K562 (cell line): Measurements from ENCODE around the gene TCEA3. TPM values are rescaled to one million over a fixed set of nuclear protein-coding genes. Genes with fewer than 3 reads are reported as not detected.

ENCODE experiments used
- CTCFL ChIP-seq: IDR thresholded peaks from 2 replicates; pipeline ENCODE4 v1.6.1; 2011; ENCODE audit warnings: borderline replicate concordance, low read depth, mild to moderate bottlenecking, moderate library complexity, low read length; ENCODE audit not compliant: insufficient read depth, poor library complexity, severe bottlenecking
- CXXC5 ChIP-seq: fragments of 250-450 bp; sonication (Bioruptor Pico); IDR thresholded peaks from 2 replicates; pipeline ENCODE4 v1.8.0; 2022; ENCODE audit warnings: inconsistent platforms, mild to moderate bottlenecking, moderate library complexity
- FOXA1 ChIP-seq: fragments of 450-650 bp; IDR thresholded peaks from 2 replicates; pipeline ENCODE4 v1.6.1; 2016; ENCODE audit warnings: mild to moderate bottlenecking, borderline replicate concordance
- KLF1 ChIP-seq: fragments of 450-650 bp; IDR thresholded peaks from 2 replicates; pipeline ENCODE4 v1.6.1; 2016; ENCODE audit warnings: missing genetic modification characterization, missing compliant biosample characterization
- TEAD1 ChIP-seq, 2 experiments: fragments of 450-650 bp in 1 of 2; sonication (generic) in 1 of 2; formaldehyde crosslinking; IDR thresholded peaks; 2 replicates each; pipeline versions ENCODE4 v1.4.0 to v1.8.0; 2020 to 2022; ENCODE audit warnings: mild to moderate bottlenecking in 2 of 2, missing genetic modification reagents in 1 of 2
- ZBTB11 ChIP-seq, 3 experiments: fragments of 200-800 bp in 1 of 3; fragments of 250-450 bp in 1 of 3; fragments of 450-650 bp in 1 of 3; sonication (Bioruptor Pico) in 1 of 3; sonication (Bioruptor generic) in 1 of 3; formaldehyde crosslinking in 1 of 3; IDR thresholded peaks; 2 replicates each; pipeline versions ENCODE4 v1.6.1 to v1.8.0; 2016 to 2022; ENCODE audit warnings: mild to moderate bottlenecking in 2 of 3, missing genetic modification characterization in 2 of 3, missing compliant biosample characterization in 1 of 3, moderate library complexity in 1 of 3
- ZNF175 ChIP-seq: fragments of 200-800 bp; sonication (Bioruptor generic); IDR thresholded peaks from 2 replicates; pipeline ENCODE4 v1.6.1; 2016; ENCODE audit warnings: low read depth, mild to moderate bottlenecking, missing genetic modification characterization, missing compliant biosample characterization
- polyA plus RNA-seq, 8 experiments: library from polyadenylated mRNA; depleted of rRNA in 4 of 8; stranded (reverse) in 5 of 8; unstranded in 3 of 8; fragments of >200 nt; fragmentation: Nextera tagmentation in 2 of 8; fragmentation: Illumina TruSeq in 1 of 8; extraction: Ambion mirVana in 2 of 8; extraction: Trizol in 1 of 8; gene quantifications; 2 replicates each; pipeline versions ENCODE4 v1.2.1 to v1.2.3, GENCODE V29; 2011 to 2014; ENCODE audit warnings: inconsistent platforms in 1 of 8, missing spikeins in 1 of 8
- total RNA-seq, 7 experiments: library from RNA; depleted of rRNA in 6 of 7; stranded (reverse); fragments of >200 nt in 6 of 7; fragmentation: Illumina TruSeq in 2 of 7; extraction: Trizol in 2 of 7; gene quantifications; 2 replicates each; pipeline versions ENCODE4 v1.2.1 to v1.2.3, GENCODE V29; 2011 to 2021; ENCODE audit warnings: low replicate concordance in 1 of 7
- TF ChIP-seq, protein P1 (sequence below): fragments of 450-650 bp; IDR thresholded peaks from 2 replicates; pipeline ENCODE4 v1.6.1; 2016; ENCODE audit warnings: mild to moderate bottlenecking, moderate library complexity

The TCEA3 gene
- total and polyA plus RNA-seq, 9 of the 15 experiments (the other 6 are each of a cell fraction or from before 2014, with no cell fraction given), result 0.03 to 0.55 (median 0.36) TPM

DNA sequence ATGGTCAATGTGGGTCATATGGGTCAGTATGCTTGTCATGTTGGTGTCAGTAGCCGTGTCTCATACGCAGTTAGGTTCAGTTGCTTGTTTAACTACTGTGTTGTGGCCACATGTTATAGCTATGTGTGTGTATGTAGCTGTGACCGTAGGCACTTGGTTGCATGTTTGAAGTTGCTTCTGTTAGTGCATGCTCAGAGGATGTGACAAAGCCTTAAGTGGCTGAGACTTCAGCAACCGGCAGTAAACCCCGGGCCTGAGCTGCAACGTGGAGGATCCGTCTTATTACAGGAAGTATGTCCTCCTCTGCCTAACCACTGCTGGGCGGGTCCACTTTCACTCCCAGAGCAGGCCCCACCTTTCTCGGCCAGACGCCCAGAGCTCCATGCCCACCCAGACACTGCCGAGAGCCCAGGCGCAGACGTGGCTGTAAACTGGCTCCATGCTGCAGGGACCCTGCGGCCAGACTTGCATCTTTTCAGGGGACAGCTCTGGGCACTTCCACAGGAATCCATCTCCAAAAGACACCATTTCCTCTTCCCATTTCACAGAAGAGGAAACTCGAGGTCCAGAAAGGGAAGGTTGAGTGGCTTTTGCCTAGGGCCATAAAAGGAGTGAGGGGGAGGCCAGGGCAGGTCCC is 2.2 kb downstream of the TCEA3 start (continued):
- TF ChIP-seq, protein P1, sequence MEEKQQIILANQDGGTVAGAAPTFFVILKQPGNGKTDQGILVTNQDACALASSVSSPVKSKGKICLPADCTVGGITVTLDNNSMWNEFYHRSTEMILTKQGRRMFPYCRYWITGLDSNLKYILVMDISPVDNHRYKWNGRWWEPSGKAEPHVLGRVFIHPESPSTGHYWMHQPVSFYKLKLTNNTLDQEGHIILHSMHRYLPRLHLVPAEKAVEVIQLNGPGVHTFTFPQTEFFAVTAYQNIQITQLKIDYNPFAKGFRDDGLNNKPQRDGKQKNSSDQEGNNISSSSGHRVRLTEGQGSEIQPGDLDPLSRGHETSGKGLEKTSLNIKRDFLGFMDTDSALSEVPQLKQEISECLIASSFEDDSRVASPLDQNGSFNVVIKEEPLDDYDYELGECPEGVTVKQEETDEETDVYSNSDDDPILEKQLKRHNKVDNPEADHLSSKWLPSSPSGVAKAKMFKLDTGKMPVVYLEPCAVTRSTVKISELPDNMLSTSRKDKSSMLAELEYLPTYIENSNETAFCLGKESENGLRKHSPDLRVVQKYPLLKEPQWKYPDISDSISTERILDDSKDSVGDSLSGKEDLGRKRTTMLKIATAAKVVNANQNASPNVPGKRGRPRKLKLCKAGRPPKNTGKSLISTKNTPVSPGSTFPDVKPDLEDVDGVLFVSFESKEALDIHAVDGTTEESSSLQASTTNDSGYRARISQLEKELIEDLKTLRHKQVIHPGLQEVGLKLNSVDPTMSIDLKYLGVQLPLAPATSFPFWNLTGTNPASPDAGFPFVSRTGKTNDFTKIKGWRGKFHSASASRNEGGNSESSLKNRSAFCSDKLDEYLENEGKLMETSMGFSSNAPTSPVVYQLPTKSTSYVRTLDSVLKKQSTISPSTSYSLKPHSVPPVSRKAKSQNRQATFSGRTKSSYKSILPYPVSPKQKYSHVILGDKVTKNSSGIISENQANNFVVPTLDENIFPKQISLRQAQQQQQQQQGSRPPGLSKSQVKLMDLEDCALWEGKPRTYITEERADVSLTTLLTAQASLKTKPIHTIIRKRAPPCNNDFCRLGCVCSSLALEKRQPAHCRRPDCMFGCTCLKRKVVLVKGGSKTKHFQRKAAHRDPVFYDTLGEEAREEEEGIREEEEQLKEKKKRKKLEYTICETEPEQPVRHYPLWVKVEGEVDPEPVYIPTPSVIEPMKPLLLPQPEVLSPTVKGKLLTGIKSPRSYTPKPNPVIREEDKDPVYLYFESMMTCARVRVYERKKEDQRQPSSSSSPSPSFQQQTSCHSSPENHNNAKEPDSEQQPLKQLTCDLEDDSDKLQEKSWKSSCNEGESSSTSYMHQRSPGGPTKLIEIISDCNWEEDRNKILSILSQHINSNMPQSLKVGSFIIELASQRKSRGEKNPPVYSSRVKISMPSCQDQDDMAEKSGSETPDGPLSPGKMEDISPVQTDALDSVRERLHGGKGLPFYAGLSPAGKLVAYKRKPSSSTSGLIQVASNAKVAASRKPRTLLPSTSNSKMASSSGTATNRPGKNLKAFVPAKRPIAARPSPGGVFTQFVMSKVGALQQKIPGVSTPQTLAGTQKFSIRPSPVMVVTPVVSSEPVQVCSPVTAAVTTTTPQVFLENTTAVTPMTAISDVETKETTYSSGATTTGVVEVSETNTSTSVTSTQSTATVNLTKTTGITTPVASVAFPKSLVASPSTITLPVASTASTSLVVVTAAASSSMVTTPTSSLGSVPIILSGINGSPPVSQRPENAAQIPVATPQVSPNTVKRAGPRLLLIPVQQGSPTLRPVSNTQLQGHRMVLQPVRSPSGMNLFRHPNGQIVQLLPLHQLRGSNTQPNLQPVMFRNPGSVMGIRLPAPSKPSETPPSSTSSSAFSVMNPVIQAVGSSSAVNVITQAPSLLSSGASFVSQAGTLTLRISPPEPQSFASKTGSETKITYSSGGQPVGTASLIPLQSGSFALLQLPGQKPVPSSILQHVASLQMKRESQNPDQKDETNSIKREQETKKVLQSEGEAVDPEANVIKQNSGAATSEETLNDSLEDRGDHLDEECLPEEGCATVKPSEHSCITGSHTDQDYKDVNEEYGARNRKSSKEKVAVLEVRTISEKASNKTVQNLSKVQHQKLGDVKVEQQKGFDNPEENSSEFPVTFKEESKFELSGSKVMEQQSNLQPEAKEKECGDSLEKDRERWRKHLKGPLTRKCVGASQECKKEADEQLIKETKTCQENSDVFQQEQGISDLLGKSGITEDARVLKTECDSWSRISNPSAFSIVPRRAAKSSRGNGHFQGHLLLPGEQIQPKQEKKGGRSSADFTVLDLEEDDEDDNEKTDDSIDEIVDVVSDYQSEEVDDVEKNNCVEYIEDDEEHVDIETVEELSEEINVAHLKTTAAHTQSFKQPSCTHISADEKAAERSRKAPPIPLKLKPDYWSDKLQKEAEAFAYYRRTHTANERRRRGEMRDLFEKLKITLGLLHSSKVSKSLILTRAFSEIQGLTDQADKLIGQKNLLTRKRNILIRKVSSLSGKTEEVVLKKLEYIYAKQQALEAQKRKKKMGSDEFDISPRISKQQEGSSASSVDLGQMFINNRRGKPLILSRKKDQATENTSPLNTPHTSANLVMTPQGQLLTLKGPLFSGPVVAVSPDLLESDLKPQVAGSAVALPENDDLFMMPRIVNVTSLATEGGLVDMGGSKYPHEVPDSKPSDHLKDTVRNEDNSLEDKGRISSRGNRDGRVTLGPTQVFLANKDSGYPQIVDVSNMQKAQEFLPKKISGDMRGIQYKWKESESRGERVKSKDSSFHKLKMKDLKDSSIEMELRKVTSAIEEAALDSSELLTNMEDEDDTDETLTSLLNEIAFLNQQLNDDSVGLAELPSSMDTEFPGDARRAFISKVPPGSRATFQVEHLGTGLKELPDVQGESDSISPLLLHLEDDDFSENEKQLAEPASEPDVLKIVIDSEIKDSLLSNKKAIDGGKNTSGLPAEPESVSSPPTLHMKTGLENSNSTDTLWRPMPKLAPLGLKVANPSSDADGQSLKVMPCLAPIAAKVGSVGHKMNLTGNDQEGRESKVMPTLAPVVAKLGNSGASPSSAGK, result 0 out of 2 replicates have a peak, but pooled peaks have one; percentile 27
- TF ChIP-seq TEAD1 (CRISPR knock-in tag; IDR thresholded peaks at IDR 0.05) (0 out of 4 replicates have a peak, but pooled peaks of 1 of the 2 experiments have one; percentile 17), KLF1 (tag) (0 out of 2 replicates have a peak, but pooled peaks have one; percentile 42), ZNF175 (CRISPR knock-in tag) (no peak), CTCFL (no peak), CXXC5 (CRISPR knock-in tag) (0 out of 2 replicates have a peak, but pooled peaks have one; percentile 18), FOXA1 (no peak), ZBTB11 (CRISPR knock-in tag; IDR thresholded peaks at IDR 0.05) (0 out of 6 replicates have a peak, but pooled peaks of 1 of the 3 experiments have one; percentile 51)
